GM19043 (cell line): Measurements from ENCODE around the gene RUFY4.

Experiments
- ATAC-seq: cut with Tn5 transposase; IDR thresholded peaks from one replicate; pipeline ENCODE4 v1.9.1; 2021; ENCODE audit warnings: low read depth; ENCODE audit not compliant: unreplicated experiment

The RUFY4 gene

GRCh38 chr2:218068721-218069334 lies at the start of gene RUFY4:
Gene RUFY4 (plus strand): TSS chr2:218069253. CDS start chr2:218070606, 1,353 bp downstream.
- peak; percentile 85 for ATAC-seq

DNA sequence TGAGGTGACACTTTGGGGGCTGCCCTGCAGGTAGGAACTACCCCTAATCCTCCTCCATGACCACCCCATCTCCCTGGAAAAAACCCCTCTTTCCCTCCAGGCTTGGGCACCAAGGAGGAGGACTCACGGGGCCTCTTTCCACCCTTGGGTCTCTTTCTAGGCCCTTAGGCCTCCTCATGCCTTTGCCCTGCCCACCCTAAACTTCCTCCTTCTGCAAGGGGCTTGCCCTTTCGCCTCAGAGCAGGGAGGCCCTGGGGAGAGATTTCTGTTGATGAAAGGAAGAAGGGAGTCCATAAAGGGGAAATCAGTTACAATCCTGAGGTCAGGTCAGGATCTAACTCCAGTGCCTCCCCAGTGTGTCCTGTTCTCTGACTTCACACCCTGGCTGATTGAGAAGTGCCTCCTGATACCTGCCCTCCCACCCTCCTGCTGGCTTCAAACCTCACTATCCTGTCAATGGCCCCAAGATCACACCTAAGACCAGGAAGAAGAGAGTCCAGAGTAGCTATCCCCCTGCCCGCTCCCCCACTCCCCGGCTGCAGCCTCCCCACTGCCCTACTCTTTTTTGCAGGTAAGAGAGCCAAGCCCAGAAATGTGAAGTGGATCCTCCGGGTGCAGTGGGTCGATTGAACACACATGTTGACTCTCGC lies 49.5 kb upstream of the RUFY4 start:
- no peak for ATAC-seq

GRCh38 chr2:218020281-218020680 lies 48.8 kb upstream of the RUFY4 start:
- no peak for ATAC-seq

- no peak for ATAC-seq
These were observed 48.0 kb upstream of the RUFY4 start for GRCh38 chr2:218020966-218021535.

GRCh38 chr2:218021536-218022071 lies 47.4 kb upstream of the RUFY4 start:
- no peak for ATAC-seq

DNA sequence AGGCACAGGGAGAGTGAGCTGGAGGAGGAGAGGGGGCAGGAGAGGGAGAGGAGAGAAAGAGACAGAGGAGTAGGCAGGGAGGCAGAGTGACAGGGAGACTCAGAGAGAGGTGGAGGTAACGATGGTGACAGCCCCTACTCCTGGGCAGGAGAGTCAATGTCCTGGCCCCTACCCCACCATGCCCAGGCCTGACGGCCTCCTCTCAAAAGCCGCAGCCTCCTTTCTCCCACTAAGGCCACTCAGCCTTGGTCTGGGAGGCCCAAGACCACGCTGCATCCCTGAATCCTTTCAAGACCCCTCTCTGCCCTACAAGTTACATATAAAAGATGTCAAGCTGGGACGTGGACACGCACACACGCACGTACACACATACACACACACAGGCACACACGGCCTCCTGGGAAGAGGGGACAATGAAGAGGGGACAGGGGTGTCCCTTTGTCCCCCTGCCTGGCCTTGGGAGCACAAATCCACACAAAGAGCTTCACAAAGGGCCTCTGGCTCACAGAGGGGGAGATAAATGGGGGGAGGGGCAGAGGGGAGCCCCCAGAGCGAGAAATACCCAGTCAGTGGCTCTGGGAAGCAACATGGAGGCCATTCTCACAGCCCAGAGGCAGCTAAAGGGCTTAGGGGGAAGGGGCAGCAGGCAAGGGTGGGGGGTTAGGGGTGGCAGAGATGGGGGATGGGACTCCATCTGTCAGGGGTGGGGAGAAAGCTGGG lies 46.8 kb upstream of the RUFY4 start:
- ATAC-seq = no peak

DNA sequence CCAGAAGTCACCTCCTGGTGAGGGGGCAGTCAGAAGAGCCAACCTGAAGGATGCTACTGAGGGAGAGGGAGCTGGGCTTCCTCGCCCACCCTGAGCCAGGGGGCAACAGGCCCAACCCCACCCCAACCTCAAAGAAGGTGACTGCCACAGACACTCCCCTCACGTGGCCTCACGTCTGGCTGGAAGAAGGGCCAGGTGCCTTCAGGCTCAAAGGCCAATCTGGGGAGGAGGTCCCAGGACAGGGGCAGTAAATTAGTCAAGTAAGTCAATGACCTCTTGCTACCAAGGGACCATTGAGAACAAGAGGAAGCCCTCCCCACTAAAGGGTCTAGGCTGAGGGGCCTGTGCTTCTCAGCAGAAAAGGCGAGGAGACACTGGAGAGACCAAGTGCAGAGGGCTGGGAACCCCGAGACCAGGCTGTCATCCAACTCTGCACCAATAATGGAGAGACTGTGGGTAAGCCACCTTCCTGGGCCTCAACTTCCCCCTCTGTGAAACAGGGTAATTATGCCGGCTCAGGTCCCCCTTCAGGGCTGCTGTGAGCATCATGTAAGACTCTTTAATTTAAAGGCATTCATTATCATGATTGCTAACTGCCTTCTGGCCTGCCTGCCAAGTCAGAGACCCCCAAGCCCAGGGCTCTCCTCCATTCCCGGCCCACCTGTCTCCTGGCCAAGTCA lies 46.1 kb upstream of the RUFY4 start:
- no peak for ATAC-seq

DNA sequence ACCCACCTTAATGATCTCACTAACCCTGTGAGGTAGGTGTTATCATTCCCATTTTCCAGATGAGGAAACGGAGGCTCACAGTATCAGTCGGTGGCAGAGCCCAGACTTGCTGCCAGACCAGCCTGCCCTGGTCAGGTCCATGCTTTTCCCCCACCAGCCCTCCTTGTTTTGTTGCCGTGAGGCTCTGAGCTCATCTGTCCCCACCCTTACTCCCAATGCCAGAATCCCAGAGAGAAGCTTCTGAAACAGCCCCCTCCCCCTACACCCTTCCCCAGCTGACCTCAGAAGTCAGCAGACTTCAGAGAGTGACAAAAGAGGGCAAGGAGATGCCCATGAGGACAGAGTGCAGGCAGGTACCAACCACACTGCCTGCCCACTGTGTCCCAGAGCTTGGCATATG lies 45.4 kb upstream of the RUFY4 start:
- no peak for ATAC-seq

DNA sequence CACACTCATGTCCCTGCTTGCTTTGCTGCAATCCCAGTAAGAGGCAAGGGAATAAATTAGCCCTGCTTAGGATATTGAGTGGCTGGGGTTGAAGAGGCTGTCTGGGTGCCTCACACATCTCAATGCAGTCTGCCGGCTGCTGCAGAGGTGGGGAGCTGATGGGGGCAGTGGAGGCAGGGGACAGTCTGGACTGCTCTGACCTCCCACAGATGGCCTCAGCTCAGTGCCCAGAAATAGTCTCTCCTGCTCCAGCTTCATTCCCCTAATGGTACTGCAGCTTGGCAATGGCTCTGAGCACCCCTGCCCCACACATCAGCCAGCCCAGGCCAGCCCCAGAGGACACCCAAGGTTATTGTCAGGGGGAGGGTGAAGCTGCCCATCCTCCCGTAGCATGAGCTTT lies 44.7 kb upstream of the RUFY4 start:
- ATAC-seq = no peak

GRCh38 chr2:218024871-218025270 lies 44.2 kb upstream of the RUFY4 start:
- ATAC-seq = no peak

DNA sequence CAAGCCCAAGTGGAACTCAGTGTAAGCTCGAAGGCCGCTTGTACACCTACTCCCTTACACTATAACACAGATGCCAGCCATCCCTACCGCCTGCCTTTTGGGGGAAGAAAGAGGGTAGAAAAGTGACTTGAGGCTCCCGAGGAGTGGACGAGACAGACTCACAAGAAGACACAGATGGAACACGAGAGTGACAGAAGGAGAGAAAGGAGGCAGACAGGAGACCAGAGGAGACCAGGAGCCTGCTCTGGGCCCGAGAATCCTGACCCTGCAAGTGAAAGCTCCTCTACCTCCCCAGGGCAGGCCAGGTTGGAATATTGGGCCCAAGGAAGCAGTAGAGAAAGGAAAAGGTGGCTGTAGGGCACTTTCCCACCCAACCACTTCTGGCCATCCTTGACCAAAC lies 42.8 kb upstream of the RUFY4 start:
- no peak for ATAC-seq

DNA sequence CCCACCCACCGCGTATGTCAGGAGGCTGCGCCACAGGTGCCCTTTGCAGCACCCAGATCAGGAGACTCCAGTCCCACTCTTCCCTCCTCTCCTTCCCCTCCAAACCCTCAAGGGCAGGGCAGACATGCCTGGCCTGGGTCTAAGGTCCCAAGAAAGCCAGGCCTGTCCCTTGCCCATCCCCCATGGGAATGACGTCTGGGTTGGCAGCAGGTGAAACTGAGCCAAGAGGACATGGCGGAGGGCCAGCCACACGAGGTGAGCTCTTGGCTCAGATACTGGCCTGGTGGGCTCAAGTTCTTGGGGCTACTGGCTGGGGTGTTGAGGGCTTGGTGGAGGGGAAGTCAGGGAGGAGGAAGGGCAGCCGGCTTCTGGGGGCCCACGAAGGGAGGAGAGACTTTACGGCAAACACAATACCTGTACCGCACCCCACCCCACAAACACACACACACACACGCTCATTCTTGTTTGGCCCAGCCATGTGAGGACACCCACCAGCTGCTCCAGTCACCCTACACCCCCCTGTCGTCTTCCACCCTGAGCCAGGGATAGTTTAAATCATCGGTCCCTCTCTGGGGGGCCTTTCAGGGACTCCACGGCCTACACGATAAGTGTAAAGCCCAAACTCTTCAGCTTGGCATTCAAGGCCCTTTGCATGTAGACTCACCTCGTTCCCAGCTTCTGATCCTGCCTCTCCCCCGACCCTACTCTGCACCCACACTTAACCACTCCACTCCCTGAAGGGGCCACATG lies 42.2 kb upstream of the RUFY4 start:
- ATAC-seq = no peak

GRCh38 chr2:218027426-218028188 lies 41.4 kb upstream of the RUFY4 start:
- ATAC-seq = no peak

GRCh38 chr2:218028189-218028495 lies 40.9 kb upstream of the RUFY4 start:
- ATAC-seq = no peak

DNA sequence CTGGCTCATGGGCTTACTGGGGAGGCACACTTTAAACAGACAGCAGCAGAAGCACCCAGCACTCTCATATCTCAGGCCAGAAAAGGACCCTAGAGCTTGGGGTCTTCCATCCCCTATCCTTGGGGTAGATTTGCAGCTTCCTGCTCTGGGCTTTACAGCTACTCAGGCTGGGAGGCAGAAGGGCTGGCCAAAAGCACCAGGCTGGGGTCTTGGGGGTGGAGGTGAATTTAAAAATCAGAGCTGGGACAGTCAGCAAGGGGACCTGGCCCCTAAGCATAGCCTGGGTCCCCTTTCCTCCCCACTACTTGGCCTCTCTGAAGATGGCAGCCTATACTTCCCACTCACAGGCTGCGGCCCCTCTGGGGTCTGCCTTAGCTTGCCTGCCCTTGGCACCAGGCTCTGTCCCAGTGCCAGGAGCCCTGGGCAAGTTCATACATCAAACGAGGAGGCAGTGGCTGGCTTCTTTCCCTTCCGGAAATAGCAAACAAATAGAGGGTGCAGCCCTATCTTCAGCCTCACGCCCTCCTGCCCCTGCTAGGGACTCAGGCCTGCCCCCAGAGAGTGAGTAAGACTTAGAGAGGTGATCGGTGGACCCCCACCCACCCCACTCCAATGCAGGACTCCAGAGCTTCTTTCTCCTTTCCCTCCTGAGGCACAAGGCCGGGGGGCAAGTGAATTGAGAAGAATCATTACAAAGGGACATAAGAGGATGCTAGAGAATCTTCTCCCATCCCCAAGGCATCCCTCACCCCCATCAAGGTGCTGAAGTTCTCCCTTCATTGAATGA lies 40.3 kb upstream of the RUFY4 start:
- no peak for ATAC-seq

DNA sequence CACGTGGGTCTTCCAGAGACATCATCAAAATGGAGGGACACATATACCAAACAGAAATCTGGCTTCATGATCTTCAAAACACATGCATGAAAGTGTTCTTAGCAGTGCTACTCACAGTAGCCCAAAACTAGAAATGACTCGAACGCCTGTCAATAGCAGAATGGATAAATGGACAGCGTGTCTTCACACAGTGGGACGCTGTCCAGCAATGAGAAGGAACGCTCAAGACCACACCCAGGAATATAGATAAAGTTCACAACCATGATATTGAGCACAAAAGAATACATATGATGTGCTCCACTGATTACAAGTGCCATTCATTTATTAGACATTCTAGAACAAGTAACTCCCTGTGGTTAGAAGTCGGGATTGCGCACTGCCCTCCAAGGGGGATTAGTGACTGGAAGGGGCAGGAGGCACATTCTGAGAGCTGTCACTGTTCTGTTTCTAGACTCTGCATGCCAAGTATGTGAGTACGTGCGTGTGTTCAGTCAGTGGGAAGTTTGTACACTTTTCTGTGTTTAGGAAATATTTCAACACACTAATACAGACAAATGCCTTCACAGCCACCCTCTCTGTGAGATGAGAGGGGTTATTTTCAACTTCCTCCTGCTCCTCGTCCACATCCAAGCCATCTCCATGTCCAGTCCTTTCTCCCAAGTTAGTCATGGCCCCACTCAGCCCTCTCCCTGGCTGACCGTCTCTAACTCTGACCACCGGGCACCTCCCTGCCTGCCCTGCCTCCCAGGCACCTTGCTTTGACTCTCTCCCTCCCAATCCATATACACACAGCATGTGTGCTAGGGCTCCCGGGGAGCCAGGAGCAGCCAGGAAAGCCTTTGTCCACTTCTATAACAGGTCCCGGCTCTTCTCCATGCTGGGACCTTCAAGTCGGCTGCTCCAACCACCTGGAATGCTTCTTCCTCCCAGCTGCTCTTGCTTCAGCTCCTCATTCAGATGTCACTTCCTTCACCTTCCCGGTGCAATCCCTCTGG lies 39.4 kb upstream of the RUFY4 start:
- no peak for ATAC-seq

- ATAC-seq = no peak
These were observed 38.5 kb upstream of the RUFY4 start for GRCh38 chr2:218030409-218031195.
